Lower leg skin (tissue), 3 donors: Measurements from ENCODE around the gene HSP90AA1.

Experiments used
- CTCF ChIP-seq, 3 donors: fragments of 450-650 bp; IDR thresholded peaks; one replicate each; pipeline ENCODE4 v1.5.1; 2016; ENCODE audit warnings: antibody characterized with exemption in 3 of 3, mild to moderate bottlenecking in 3 of 3, moderate library complexity in 2 of 3
- POLR2A ChIP-seq, 2 donors: fragments of 450-650 bp; IDR thresholded peaks; one replicate each; pipeline ENCODE4 v1.6.1; 2016 to 2017; ENCODE audit warnings: antibody characterized with exemption in 2 of 2, mild to moderate bottlenecking in 1 of 2, moderate library complexity in 1 of 2

- TF ChIP-seq CTCF (IDR thresholded peaks at IDR 0.05) (no peak), POLR2A (IDR thresholded peaks at IDR 0.05) (no peak)
Observed at GRCh38 chr14:102096569-102097188, 9.8 kb upstream of the HSP90AA1 start.
